ENCODE data around the gene CAMTA1.

Gene CAMTA1

GRCh38 chr1:7669559-7670311, 884.5 kb downstream of the CAMTA1 start:
- Histone ChIP-seq H3K27me3 (ENCODE audit: insufficient read depth, low read length) (peaks cover 5% of the 10 kb centered on the region; the same call in 1 of the 2 replicates), H3K36me3 (ENCODE audit: insufficient read depth, low read depth, low read length) (no peaks in the 10 kb centered on the region), H3K4me1 (ENCODE audit: insufficient read depth, low read length) (peaks cover 10% of the 10 kb centered on the region; the same call in 1 of the 2 replicates), H3K9ac (ENCODE audit: low read depth, low read length) (peak overlapping the region; percentile 34; the same call in 1 of the 2 replicates), H3K27ac (ENCODE audit: low read length) (no peak overlapping the region), H3K4me3 (ENCODE audit: low read length) (peak overlapping the region; percentile 51; the same call in 1 of the 2 replicates), H3K9me3 (ENCODE audit: insufficient read depth, low read depth, low read length) (no peaks in the 10 kb centered on the region)

GRCh38 chr1:7670334-7671145, 885.3 kb downstream of the CAMTA1 start:
- Histone ChIP-seq H3K27ac (ENCODE audit: low read length) (no peak overlapping the region), H3K36me3 (ENCODE audit: insufficient read depth, low read depth, low read length) (no peaks in the 10 kb centered on the region), H3K4me1 (ENCODE audit: insufficient read depth, low read length) (peaks cover 10% of the 10 kb centered on the region; the same call in 1 of the 2 replicates), H3K27me3 (ENCODE audit: insufficient read depth, low read length) (peaks cover 5% of the 10 kb centered on the region; the same call in 1 of the 2 replicates), H3K4me3 (ENCODE audit: low read length) (peak overlapping the region; percentile 51; the same call in 1 of the 2 replicates), H3K9ac (ENCODE audit: low read depth, low read length) (peak overlapping the region; percentile 34; the same call in 1 of the 2 replicates), H3K9me3 (ENCODE audit: insufficient read depth, low read depth, low read length) (no peaks in the 10 kb centered on the region)

GRCh38 chr1:7671146-7671465, 885.9 kb downstream of the CAMTA1 start:
- H3K9ac ChIP-seq (ENCODE audit: low read depth, low read length) = no peak overlapping the region
- no peak overlapping the region for H3K27ac ChIP-seq (ENCODE audit: low read length)
- H3K27me3 ChIP-seq (ENCODE audit: insufficient read depth, low read length) = peaks cover 5% of the 10 kb centered on the region; the same call in 1 of the 2 replicates
- no peaks in the 10 kb centered on the region for H3K36me3 ChIP-seq (ENCODE audit: insufficient read depth, low read depth, low read length)
- H3K4me3 ChIP-seq (ENCODE audit: low read length) = no peak overlapping the region
- peaks cover 10% of the 10 kb centered on the region; the same call in 1 of the 2 replicates for H3K4me1 ChIP-seq (ENCODE audit: insufficient read depth, low read length)
- no peaks in the 10 kb centered on the region for H3K9me3 ChIP-seq (ENCODE audit: insufficient read depth, low read depth, low read length)

GRCh38 chr1:7671676-7672075, 886.4 kb downstream of the CAMTA1 start:
- Histone ChIP-seq H3K27me3 (ENCODE audit: insufficient read depth, low read length) (peaks cover 5% of the 10 kb centered on the region; the same call in 1 of the 2 replicates), H3K4me1 (ENCODE audit: insufficient read depth, low read length) (peaks cover 10% of the 10 kb centered on the region; the same call in 1 of the 2 replicates), H3K9me3 (ENCODE audit: insufficient read depth, low read depth, low read length) (no peaks in the 10 kb centered on the region), H3K36me3 (ENCODE audit: insufficient read depth, low read depth, low read length) (no peaks in the 10 kb centered on the region), H3K4me3 (ENCODE audit: low read length) (no peak overlapping the region), H3K27ac (ENCODE audit: low read length) (no peak overlapping the region), H3K9ac (ENCODE audit: low read depth, low read length) (no peak overlapping the region)

GRCh38 chr1:7672864-7673263, 887.6 kb downstream of the CAMTA1 start:
- H3K27ac ChIP-seq (ENCODE audit: low read length) = no peak overlapping the region
- no peak overlapping the region for H3K9ac ChIP-seq (ENCODE audit: low read depth, low read length)
- no peaks in the 10 kb centered on the region for H3K9me3 ChIP-seq (ENCODE audit: insufficient read depth, low read depth, low read length)
- no peaks in the 10 kb centered on the region for H3K36me3 ChIP-seq (ENCODE audit: insufficient read depth, low read depth, low read length)
- peaks cover 8% of the 10 kb centered on the region; the same call in 1 of the 2 replicates for H3K4me1 ChIP-seq (ENCODE audit: insufficient read depth, low read length)
- peaks cover 5% of the 10 kb centered on the region; the same call in 1 of the 2 replicates for H3K27me3 ChIP-seq (ENCODE audit: insufficient read depth, low read length)
- H3K4me3 ChIP-seq (ENCODE audit: low read length) = no peak overlapping the region

GRCh38 chr1:7674972-7675371, 889.7 kb downstream of the CAMTA1 start:
- no peak overlapping the region for H3K4me3 ChIP-seq (ENCODE audit: low read length)
- H3K4me1 ChIP-seq (ENCODE audit: insufficient read depth, low read length) = peaks cover 4% of the 10 kb centered on the region; the same call in 1 of the 2 replicates
- H3K36me3 ChIP-seq (ENCODE audit: insufficient read depth, low read depth, low read length) = no peaks in the 10 kb centered on the region
- H3K27ac ChIP-seq (ENCODE audit: low read length) = no peak overlapping the region
- no peak overlapping the region for H3K9ac ChIP-seq (ENCODE audit: low read depth, low read length)
- peaks cover 23% of the 10 kb centered on the region for H3K27me3 ChIP-seq (ENCODE audit: insufficient read depth, low read length)
- no peaks in the 10 kb centered on the region for H3K9me3 ChIP-seq (ENCODE audit: insufficient read depth, low read depth, low read length)

- H3K27ac ChIP-seq (ENCODE audit: low read length) = no peak overlapping the region
- no peak overlapping the region for H3K4me3 ChIP-seq (ENCODE audit: low read length)
- no peaks in the 10 kb centered on the region; the same call in 1 of the 2 replicates for H3K4me1 ChIP-seq (ENCODE audit: insufficient read depth, low read length)
- H3K9ac ChIP-seq (ENCODE audit: low read depth, low read length) = no peak overlapping the region
- H3K9me3 ChIP-seq (ENCODE audit: insufficient read depth, low read depth, low read length) = no peaks in the 10 kb centered on the region
- H3K36me3 ChIP-seq (ENCODE audit: insufficient read depth, low read depth, low read length) = no peaks in the 10 kb centered on the region
- peaks cover 25% of the 10 kb centered on the region for H3K27me3 ChIP-seq (ENCODE audit: insufficient read depth, low read length)
These were observed 890.4 kb downstream of the CAMTA1 start for GRCh38 chr1:7675431-7676273.

- H3K9me3 ChIP-seq (ENCODE audit: insufficient read depth, low read depth, low read length) = no peaks in the 10 kb centered on the region
- H3K27me3 ChIP-seq (ENCODE audit: insufficient read depth, low read length) = peaks cover 33% of the 10 kb centered on the region
- H3K27ac ChIP-seq (ENCODE audit: low read length) = no peak overlapping the region
- no peaks in the 10 kb centered on the region for H3K36me3 ChIP-seq (ENCODE audit: insufficient read depth, low read depth, low read length)
- H3K4me1 ChIP-seq (ENCODE audit: insufficient read depth, low read length) = no peaks in the 10 kb centered on the region; the same call in 1 of the 2 replicates
- no peak overlapping the region for H3K9ac ChIP-seq (ENCODE audit: low read depth, low read length)
- H3K4me3 ChIP-seq (ENCODE audit: low read length) = no peak overlapping the region
These were observed 891.2 kb downstream of the CAMTA1 start for GRCh38 chr1:7676274-7676945.

GRCh38 chr1:7677111-7677510, 891.9 kb downstream of the CAMTA1 start:
- H3K27me3 ChIP-seq (ENCODE audit: insufficient read depth, low read length) = peaks cover 34% of the 10 kb centered on the region
- H3K4me1 ChIP-seq (ENCODE audit: insufficient read depth, low read length) = no peaks in the 10 kb centered on the region; the same call in 1 of the 2 replicates
- no peaks in the 10 kb centered on the region for H3K36me3 ChIP-seq (ENCODE audit: insufficient read depth, low read depth, low read length)
- no peak overlapping the region for H3K9ac ChIP-seq (ENCODE audit: low read depth, low read length)
- H3K4me3 ChIP-seq (ENCODE audit: low read length) = no peak overlapping the region
- H3K27ac ChIP-seq (ENCODE audit: low read length) = no peak overlapping the region
- no peaks in the 10 kb centered on the region for H3K9me3 ChIP-seq (ENCODE audit: insufficient read depth, low read depth, low read length)

- no peak overlapping the region for H3K9ac ChIP-seq (ENCODE audit: low read depth, low read length)
- no peak overlapping the region for H3K4me3 ChIP-seq (ENCODE audit: low read length)
- H3K4me1 ChIP-seq (ENCODE audit: insufficient read depth, low read length) = no peaks in the 10 kb centered on the region; the same call in 1 of the 2 replicates
- no peaks in the 10 kb centered on the region for H3K9me3 ChIP-seq (ENCODE audit: insufficient read depth, low read depth, low read length)
- no peak overlapping the region for H3K27ac ChIP-seq (ENCODE audit: low read length)
- no peaks in the 10 kb centered on the region for H3K36me3 ChIP-seq (ENCODE audit: insufficient read depth, low read depth, low read length)
- peaks cover 34% of the 10 kb centered on the region for H3K27me3 ChIP-seq (ENCODE audit: insufficient read depth, low read length)
These were observed 892.6 kb downstream of the CAMTA1 start for GRCh38 chr1:7677815-7678214.
